Neutrophil (primary cell): ENCODE data around the gene INPP5B.
"Not testable (repeated sequence)": the region's sequence is repeated elsewhere in the genome, so short reads cannot be mapped to it uniquely, and the experiment has no call there.

ENCODE experiments used
- H3K27ac ChIP-seq: fragments of 200-600 bp; sonication (generic); 2 replicates; pipeline ENCODE4 v1.5.1; 2016; ENCODE audit warnings: mild to moderate bottlenecking, moderate library complexity
- H3K27me3 ChIP-seq: fragments of 200-600 bp; sonication (generic); 2 replicates; pipeline ENCODE4 v1.6.0; 2016; ENCODE audit warnings: mild to moderate bottlenecking
- H3K36me3 ChIP-seq: fragments of 200-600 bp; sonication (generic); 2 replicates; pipeline ENCODE4 v1.5.1; 2017
- H3K4me1 ChIP-seq, 2 experiments: fragments of 200-600 bp in 1 of 2; sonication (generic) in 1 of 2; 1 replicate in 1 of 2; 2 replicates in 1 of 2; pipeline versions ENCODE4 v1.5.1 to v1.6.1; 2013 to 2016; ENCODE audit warnings: low read depth in 1 of 2, low read length in 1 of 2, mild to moderate bottlenecking in 1 of 2, moderate library complexity in 1 of 2; ENCODE audit not compliant: control insufficient read depth in 1 of 2, insufficient read depth in 1 of 2
- H3K4me3 ChIP-seq, 2 experiments: fragments of 200-600 bp in 1 of 2; sonication (generic) in 1 of 2; 1 replicate in 1 of 2; 2 replicates in 1 of 2; pipeline ENCODE4 v1.5.1; 2013 to 2016; ENCODE audit warnings: low read depth in 1 of 2, low read length in 1 of 2, mild to moderate bottlenecking in 1 of 2, moderate library complexity in 1 of 2
- H3K9me3 ChIP-seq: fragments of 200-600 bp; sonication (generic); 2 replicates; pipeline ENCODE4 v1.5.1; 2016
- TF ChIP-seq, protein P1 (sequence below): fragments of 200-600 bp; sonication (generic); IDR thresholded peaks from 2 replicates; pipeline ENCODE4 v1.5.1; 2016; ENCODE audit warnings: antibody characterized with exemption

INPP5B gene

DNA sequence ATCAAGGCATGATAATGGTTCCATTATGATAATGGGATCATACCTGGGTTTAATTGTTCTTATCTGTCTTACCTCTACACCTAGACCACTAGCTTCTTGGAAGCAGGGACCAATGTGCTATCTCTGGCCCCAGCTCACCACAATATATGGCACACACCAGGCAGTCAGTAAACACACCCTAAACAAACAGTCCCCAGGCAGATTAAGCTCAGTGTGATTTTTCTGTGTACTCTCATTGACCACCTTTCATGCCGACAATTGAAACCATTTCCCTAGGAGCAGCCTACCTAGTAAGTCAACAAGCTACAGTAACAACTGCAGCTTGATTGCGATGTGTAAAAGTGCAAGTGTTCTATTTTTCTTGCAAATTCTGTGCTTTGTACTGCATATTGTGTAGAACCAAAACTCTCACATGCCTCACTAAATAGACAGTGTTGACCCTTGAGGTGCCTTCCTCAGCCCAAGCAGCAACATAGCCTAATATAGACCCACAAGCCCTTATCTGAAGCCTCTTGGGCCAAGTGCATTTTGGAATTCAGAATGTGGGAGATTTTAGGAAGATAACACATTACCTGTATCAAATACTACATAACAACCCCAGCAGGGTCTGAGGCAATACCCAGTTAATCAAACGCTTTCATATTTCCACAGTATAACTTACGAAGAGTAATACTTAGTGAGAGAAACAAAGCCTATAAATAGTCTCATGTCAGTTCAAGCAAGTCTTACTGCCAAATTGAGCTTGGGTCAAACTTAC, 32.0 kb downstream of the INPP5B start:
- TF ChIP-seq, protein P1, sequence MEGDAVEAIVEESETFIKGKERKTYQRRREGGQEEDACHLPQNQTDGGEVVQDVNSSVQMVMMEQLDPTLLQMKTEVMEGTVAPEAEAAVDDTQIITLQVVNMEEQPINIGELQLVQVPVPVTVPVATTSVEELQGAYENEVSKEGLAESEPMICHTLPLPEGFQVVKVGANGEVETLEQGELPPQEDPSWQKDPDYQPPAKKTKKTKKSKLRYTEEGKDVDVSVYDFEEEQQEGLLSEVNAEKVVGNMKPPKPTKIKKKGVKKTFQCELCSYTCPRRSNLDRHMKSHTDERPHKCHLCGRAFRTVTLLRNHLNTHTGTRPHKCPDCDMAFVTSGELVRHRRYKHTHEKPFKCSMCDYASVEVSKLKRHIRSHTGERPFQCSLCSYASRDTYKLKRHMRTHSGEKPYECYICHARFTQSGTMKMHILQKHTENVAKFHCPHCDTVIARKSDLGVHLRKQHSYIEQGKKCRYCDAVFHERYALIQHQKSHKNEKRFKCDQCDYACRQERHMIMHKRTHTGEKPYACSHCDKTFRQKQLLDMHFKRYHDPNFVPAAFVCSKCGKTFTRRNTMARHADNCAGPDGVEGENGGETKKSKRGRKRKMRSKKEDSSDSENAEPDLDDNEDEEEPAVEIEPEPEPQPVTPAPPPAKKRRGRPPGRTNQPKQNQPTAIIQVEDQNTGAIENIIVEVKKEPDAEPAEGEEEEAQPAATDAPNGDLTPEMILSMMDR = no peak
- H3K9me3 ChIP-seq = no peaks in the 10 kb centered on the region
- H3K27ac ChIP-seq = no peak overlapping the region
- H3K4me1 ChIP-seq = peaks cover 9 to 15% of the 10 kb centered on the region in 2 experiments
- no peaks in the 10 kb centered on the region for H3K36me3 ChIP-seq
- no peaks in the 10 kb centered on the region for H3K27me3 ChIP-seq
- no peak overlapping the region for H3K4me3 ChIP-seq

DNA sequence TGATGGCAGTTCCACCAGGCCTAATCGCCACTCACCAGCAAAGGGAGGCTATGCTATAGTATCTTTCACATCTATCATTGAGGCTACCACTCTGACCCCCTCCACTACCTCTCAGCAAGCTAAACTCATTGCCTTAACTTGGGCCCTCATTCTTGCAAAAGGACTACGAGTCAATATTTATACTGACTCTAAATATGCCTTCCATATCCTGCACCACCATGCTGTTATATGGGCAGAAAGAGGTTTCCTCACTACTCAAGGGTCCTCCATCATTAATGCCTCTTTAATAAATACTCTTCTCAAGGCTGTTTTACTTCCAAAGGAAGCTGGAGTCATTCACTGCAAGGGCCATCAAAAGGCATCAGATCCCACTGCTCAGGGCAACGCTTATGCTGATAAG, 35.4 kb downstream of the INPP5B start:
- not testable (repeated sequence) for H3K9me3 ChIP-seq, H3K36me3 ChIP-seq, H3K4me3 ChIP-seq, H3K4me1 ChIP-seq, H3K27me3 ChIP-seq, H3K27ac ChIP-seq

DNA sequence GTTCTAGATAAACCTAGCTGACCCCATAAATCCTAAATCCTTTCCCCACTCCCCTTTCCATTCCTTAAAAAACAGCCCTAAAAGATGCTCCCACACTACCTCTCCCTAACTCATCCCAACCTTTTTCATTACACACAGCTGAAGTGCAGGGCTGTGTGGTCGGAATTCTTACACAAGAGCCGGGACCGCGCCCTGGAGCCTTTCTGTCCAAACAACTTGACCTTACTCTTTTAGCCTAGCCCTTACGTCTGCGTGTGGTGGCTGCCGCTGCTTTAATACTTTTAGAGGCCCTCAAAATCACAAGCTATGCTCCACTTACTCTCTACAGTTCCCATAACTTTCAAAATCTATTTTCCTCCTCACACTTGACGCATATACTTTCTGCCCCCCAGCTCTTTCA, 36.0 kb downstream of the INPP5B start:
- not testable (repeated sequence) for H3K4me1 ChIP-seq, H3K9me3 ChIP-seq, H3K36me3 ChIP-seq, H3K27me3 ChIP-seq, H3K4me3 ChIP-seq, H3K27ac ChIP-seq

DNA sequence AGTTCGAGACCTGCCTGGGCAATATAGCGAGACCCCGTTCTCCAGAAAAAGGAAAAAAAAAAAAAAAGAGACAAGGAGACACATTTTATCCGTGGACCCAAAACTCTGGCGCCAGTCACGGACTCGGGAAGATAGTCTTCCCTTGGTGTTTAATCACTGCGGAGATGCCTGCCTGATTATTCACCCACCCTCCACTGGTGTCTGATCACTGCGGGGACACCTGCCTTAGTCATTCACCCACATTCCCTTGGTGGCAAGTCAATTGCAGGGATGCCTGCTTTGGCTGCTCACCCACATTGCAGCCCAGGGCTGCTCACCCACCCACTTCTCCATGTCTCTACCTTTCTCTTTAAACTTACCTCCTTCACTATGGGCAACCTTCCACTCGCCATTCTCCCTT, 38.3 kb downstream of the INPP5B start:
- H3K4me3 ChIP-seq, H3K27ac ChIP-seq, H3K4me1 ChIP-seq, H3K36me3 ChIP-seq, H3K27me3 ChIP-seq, H3K9me3 ChIP-seq: not testable (repeated sequence)

DNA sequence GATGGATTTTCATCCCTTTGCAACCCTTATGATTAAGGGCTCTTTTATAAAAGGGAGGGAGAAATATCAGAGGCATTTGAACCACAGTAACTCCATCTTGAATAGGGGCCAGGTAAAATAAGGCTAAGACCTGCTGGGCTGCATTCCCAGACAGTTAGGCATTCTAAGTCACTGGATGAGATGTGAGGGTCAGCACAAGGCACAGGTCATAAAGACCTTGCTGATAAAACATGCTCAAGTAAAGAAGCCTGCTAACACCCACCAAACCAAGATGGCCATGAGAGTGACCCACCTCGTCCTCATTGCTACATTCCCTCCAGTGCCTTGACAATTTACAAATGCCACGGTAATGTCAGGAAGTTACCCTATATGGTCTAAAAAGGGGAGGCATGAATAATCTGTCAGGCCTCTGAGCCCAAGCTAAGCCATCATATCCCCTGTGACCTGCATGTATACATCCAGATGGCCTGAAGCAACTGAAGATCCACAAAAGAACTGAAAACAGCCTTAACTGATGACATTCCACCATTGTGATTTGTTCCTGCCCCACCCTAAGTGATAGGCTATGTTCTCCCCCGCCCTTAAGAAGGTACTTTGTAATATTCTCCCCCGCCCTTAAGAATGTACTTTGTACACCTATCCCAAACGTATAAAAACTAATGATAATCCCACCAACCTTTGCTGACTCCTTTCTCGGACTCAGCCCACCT, 39.3 kb downstream of the INPP5B start:
- not testable (repeated sequence) for H3K36me3 ChIP-seq, H3K27ac ChIP-seq

DNA sequence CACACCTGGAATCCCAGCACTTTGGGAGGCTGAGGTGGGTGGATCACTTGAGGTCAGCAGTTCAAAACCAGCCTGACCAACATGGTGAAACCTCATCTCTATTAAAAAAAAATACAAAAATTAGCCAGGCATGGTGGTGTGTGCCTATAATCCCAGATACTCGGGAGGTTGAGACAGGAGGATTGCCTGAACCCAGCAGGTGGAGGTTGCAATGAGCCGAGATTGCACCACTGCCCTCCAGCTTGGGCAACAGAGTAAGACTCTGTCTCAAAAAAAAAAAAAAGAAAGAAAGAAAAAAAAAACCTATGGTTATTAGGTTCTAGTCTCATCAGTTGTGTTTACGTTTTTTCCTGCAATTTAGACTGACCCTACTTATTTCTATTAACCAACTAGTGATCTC, 40.3 kb downstream of the INPP5B start:
- H3K27me3 ChIP-seq, H3K36me3 ChIP-seq, H3K27ac ChIP-seq, H3K4me1 ChIP-seq, H3K9me3 ChIP-seq, H3K4me3 ChIP-seq: not testable (repeated sequence)

More for the DNA sequence above, 39.3 kb downstream of the INPP5B start:
- H3K4me1 ChIP-seq, H3K27me3 ChIP-seq, H3K9me3 ChIP-seq, H3K4me3 ChIP-seq: not testable (repeated sequence)

DNA sequence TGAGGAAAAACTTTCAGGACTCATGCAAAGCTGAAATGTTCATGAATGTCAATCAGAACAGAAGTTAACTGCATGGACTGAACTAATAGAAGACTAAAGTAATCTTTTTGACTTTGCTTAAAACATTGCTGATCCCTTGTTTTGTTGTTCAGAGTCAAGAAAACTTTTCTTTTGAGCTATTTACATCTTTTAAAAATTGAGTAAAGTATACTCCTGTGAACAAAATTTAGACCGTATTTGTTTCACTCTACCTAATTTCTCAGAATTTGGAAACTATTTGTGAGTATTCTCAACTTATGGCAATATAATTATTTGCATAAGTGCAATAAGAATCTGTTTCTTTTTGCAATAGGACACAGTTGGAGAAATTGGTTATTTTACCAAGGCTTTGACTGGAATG, 41.1 kb downstream of the INPP5B start:
- no peak overlapping the region for H3K4me3 ChIP-seq
- no peaks in the 10 kb centered on the region for H3K27me3 ChIP-seq
- H3K27ac ChIP-seq = no peak overlapping the region
- TF ChIP-seq, protein P1 = no peak
- H3K9me3 ChIP-seq = no peaks in the 10 kb centered on the region
- H3K4me1 ChIP-seq = peaks cover 11 to 15% of the 10 kb centered on the region in 2 experiments
- no peaks in the 10 kb centered on the region for H3K36me3 ChIP-seq

DNA sequence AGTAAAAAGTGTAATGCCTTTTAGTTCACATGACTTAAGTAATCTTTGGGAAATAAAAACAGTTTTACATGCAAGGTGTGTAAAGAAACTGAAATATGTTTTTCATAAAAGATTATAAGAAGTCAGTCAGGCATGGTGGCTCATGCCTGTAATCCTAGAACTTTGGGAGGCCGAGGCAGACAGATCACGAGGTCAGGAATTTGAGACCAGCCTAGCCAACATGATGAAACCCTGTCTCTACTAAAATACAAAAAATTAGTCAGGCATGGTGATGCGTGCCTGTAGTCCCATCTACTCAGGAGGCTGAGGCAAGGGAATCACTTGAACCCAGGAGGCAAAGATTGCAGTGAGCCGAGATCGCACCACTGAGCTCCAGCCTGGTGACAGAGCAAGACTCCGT, 42.9 kb downstream of the INPP5B start:
- not testable (repeated sequence) for H3K4me3 ChIP-seq, H3K36me3 ChIP-seq, H3K9me3 ChIP-seq, H3K27ac ChIP-seq, H3K27me3 ChIP-seq
- H3K4me1 ChIP-seq = peaks cover 11 to 15% of the 10 kb centered on the region in 2 experiments
